Right atrium auricular region (tissue), 2 donors: Measurements from ENCODE around the gene TUBGCP2. TPM values are rescaled to one million over a fixed set of nuclear protein-coding genes. Genes with fewer than 3 reads are reported as not detected.

ENCODE experiments used
- DNase-seq: peaks from one replicate; pipeline ENCODE4 v3.0.0-alpha.2; 2019; ENCODE audit warnings: low spot score
- H3K27ac ChIP-seq, 2 donors: fragments of 200-600 bp; sonication (generic); 1 replicate in 1 of 2; 2 replicates in 1 of 2; pipeline ENCODE4 v1.5.1; 2016 to 2019
- H3K27me3 ChIP-seq, 2 donors: fragments of 200-600 bp; sonication (generic); one replicate each; pipeline versions ENCODE4 v1.5.1 to v1.6.0; 2017 to 2019
- H3K36me3 ChIP-seq: fragments of 200-600 bp; sonication (generic); one replicate; pipeline ENCODE4 v1.5.1; 2016
- H3K4me1 ChIP-seq, 2 donors: fragments of 200-600 bp; sonication (generic); one replicate each; pipeline versions ENCODE4 v1.5.1 to v1.6.0; 2017 to 2019
- H3K4me3 ChIP-seq, 2 donors: fragments of 200-600 bp; sonication (generic); 1 replicate in 1 of 2; 2 replicates in 1 of 2; pipeline ENCODE4 v1.5.1; 2017 to 2019; ENCODE audit warnings: mild to moderate bottlenecking in 1 of 2, moderate library complexity in 1 of 2
- H3K9me3 ChIP-seq, 2 donors: fragments of 200-600 bp; sonication (generic); one replicate each; pipeline ENCODE4 v1.5.1; 2019
- CTCF ChIP-seq, 2 donors: fragments of 200-600 bp; sonication (generic); IDR thresholded peaks; one replicate each; pipeline ENCODE4 v1.5.1; 2019; ENCODE audit warnings: antibody characterized with exemption in 2 of 2
- total RNA-seq, 2 donors: library from RNA; depleted of rRNA; stranded (reverse); fragments of >200 nt; gene quantifications; one replicate each; pipeline ENCODE4 v1.1.0, GENCODE V29; 2016

Gene TUBGCP2
- total RNA-seq, 2 donors from 2014 or later = 22.1 to 30.4 TPM

- DNase-seq = no peak
- H3K4me1 ChIP-seq = peaks cover 0 to 6% of the 10 kb centered on the region in 2 donors
- no peak overlapping the region for H3K4me3 ChIP-seq
- no peak for TF ChIP-seq CTCF (IDR thresholded peaks at IDR 0.05)
- H3K27me3 ChIP-seq = peaks cover 0 to 13% of the 10 kb centered on the region in 2 donors
- H3K27ac ChIP-seq = no peak overlapping the region
- H3K9me3 ChIP-seq = no peaks in the 10 kb centered on the region
- no peaks in the 10 kb centered on the region for H3K36me3 ChIP-seq
These were observed 65.9 kb downstream of the TUBGCP2 start for GRCh38 chr10:133242611-133243356.

GRCh38 chr10:133241501-133242205 is 67.0 kb downstream of the TUBGCP2 start:
- no peak for TF ChIP-seq CTCF (IDR thresholded peaks at IDR 0.05)
- no peaks in the 10 kb centered on the region for H3K36me3 ChIP-seq
- H3K27ac ChIP-seq = no peak overlapping the region
- peaks cover 0 to 24% of the 10 kb centered on the region in 2 donors for H3K27me3 ChIP-seq
- H3K4me1 ChIP-seq = peaks cover 0 to 17% of the 10 kb centered on the region in 2 donors
- H3K4me3 ChIP-seq = no peak overlapping the region
- no peaks in the 10 kb centered on the region for H3K9me3 ChIP-seq
- DNase-seq = no peak

GRCh38 chr10:133239990-133240389 is 68.7 kb downstream of the TUBGCP2 start:
- Histone ChIP-seq H3K4me3 (no peak overlapping the region), H3K36me3 (no peaks in the 10 kb centered on the region), H3K27me3 (peaks cover 6 to 31% of the 10 kb centered on the region in 2 donors), H3K4me1 (peaks cover 0 to 33% of the 10 kb centered on the region in 2 donors), H3K27ac (no peak overlapping the region), H3K9me3 (no peaks in the 10 kb centered on the region)
- no peak for DNase-seq
- TF ChIP-seq CTCF (IDR thresholded peaks at IDR 0.05) = no peak

GRCh38 chr10:133238466-133238804 is 70.2 kb downstream of the TUBGCP2 start:
- H3K4me3 ChIP-seq = no peak overlapping the region
- no peak for DNase-seq
- H3K27ac ChIP-seq = no peak overlapping the region
- peaks cover 0 to 33% of the 10 kb centered on the region in 2 donors for H3K4me1 ChIP-seq
- no peak for TF ChIP-seq CTCF (IDR thresholded peaks at IDR 0.05)
- H3K27me3 ChIP-seq = peaks cover 6 to 31% of the 10 kb centered on the region in 2 donors
- H3K9me3 ChIP-seq = no peaks in the 10 kb centered on the region
- no peaks in the 10 kb centered on the region for H3K36me3 ChIP-seq

GRCh38 chr10:133237588-133238465 is 70.8 kb downstream of the TUBGCP2 start, which contains the start of gene VENTX:
VENTX (plus strand) TSS chr10:133237855; CDS start chr10:133237915, 60 bp downstream.
- DNase-seq = no peak
- peak within 1 kb of the TSS in 1 of 2 donors; percentile 42 for H3K4me3 ChIP-seq

More at GRCh38 chr10:133237588-133238465, 70.8 kb downstream of the TUBGCP2 start, which contains the start of gene VENTX:
- H3K27ac ChIP-seq = no peak within 1 kb of the TSS
- H3K36me3 ChIP-seq = no peaks in the 10 kb centered on the region
- peaks cover 6 to 31% of the 10 kb centered on the region in 2 donors for H3K27me3 ChIP-seq
- H3K9me3 ChIP-seq = no peaks in the 10 kb centered on the region
- no peak for TF ChIP-seq CTCF (IDR thresholded peaks at IDR 0.05)
- H3K4me1 ChIP-seq = peaks cover 0 to 33% of the 10 kb centered on the region in 2 donors
